GM19351 (cell line): Measurements from ENCODE around the gene DHPS.
"Not testable (repeated sequence)": the region's sequence is repeated elsewhere in the genome, so short reads cannot be mapped to it uniquely, and the experiment has no call there.

Experiments
- ATAC-seq: cut with Tn5 transposase; IDR thresholded peaks from one replicate; pipeline ENCODE4 v1.9.1; 2021; ENCODE audit warnings: mild to moderate bottlenecking, moderate library complexity; ENCODE audit not compliant: unreplicated experiment

Gene DHPS

GRCh38 chr19:12681074-12681987 lies at the start of gene DHPS:
Gene DHPS, minus strand, starts transcription at chr19:12681880. Its CDS starts 114 bp downstream, at chr19:12681766.
- ATAC-seq, result peak; percentile 66

- ATAC-seq, result no peak
Observed at GRCh38 chr19:12731337-12731736, 49.7 kb upstream of the DHPS start.

- no peak for ATAC-seq
Observed at GRCh38 chr19:12730064-12730463, 48.4 kb upstream of the DHPS start.

DNA sequence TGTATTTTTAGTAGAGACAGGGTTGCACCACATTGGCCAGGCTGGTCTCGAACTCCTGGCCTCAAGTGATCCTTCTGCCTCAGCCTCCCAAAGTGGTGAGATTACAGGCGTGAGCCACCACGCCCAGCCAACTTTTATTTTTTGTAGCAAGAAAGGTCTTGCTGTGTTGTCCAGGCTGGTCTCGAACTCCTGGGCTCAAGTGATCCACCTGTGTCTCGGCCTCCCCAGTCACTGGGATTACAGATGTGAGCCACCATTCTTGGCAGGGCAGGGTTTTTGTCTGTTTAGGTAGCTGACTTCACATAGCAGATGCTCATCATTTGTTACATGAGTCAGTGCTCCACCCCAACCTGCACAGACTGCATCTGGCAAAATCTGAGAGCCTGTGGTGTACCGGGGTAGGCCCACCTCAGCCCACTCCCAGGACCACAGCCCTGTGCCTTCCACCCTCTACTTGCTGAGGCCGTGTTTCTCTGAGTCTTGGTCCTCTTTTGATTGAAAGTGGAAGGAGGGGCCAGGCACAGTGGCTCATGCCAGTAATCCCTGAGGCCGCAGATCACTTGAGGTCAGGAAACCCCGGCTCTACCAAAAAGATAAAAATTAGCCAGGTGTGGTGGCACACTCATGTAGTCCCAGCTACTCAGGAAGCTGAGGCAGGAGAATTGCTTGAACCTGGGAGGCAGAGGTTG lies 46.2 kb upstream of the DHPS start:
- ATAC-seq, result no peak

DNA sequence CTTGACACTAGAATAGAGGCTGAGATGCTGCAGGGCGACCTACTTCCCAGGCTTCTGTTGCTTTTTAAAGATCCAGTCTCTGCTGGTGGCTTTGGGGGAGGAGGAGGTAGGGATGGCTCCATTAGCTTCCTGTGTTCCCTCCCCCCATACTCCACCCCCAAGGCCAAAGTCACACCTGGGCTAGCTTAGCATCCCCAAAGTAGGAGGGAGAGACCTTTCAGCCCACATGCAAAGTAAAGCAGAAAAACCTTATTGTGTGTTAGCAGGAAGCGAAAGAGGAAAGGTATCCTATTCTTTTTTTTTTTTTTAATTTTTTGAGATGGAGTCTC lies 45.3 kb upstream of the DHPS start:
- no peak for ATAC-seq

- not testable (repeated sequence) for ATAC-seq
Observed at GRCh38 chr19:12725612-12726011, 43.9 kb upstream of the DHPS start.

GRCh38 chr19:12723641-12724426 lies 42.2 kb upstream of the DHPS start, which contains the start of gene TNPO2:
Gene TNPO2, minus strand, starts transcription at chr19:12723932. Its CDS starts 2,955 bp downstream, at chr19:12720977.
- no peak for ATAC-seq

GRCh38 chr19:12723381-12723640 lies 41.6 kb upstream of the DHPS start:
- no peak for ATAC-seq

DNA sequence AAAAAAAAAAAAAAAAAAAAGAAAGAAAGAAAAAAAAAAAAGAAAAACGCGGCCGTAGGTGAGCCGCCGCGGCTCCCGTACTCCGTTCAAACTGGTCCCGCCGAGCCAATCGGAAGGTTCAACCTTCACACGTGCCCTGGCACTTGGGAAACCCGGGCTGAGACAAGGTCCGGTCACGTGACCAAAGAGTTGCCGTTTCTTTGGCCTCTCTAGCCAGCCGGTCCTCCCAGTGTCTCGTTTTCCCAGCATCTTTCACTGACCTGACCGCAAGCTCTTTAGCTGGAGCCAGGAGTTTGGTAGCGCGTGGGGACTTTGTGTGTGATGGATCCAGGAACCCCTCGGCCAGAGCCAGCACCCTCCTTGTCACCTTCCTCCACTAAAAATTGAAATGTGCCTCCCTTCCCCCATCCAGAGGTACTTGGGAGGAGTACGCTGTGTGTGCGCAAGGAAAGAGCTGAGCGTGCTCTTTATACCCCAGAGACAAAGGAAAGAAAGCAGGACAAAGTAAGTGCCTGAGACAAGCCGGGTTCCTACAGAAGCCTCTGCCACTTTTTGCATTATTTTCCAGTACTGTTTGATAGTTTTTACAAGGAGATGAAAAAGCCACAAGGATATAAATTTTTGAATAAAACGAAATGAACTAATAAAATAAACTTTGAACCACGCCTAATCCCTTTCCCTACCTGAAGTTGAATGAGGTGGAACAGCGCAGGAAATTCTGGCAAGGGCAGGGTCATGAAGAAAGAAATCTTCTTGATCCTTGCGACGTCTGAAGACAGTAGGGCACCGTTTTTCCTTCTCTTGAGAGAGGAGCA lies 41.1 kb upstream of the DHPS start:
- ATAC-seq, result peak; percentile 76

- ATAC-seq, result peak; percentile 29
Observed at GRCh38 chr19:12721656-12722565, 40.2 kb upstream of the DHPS start.

DNA sequence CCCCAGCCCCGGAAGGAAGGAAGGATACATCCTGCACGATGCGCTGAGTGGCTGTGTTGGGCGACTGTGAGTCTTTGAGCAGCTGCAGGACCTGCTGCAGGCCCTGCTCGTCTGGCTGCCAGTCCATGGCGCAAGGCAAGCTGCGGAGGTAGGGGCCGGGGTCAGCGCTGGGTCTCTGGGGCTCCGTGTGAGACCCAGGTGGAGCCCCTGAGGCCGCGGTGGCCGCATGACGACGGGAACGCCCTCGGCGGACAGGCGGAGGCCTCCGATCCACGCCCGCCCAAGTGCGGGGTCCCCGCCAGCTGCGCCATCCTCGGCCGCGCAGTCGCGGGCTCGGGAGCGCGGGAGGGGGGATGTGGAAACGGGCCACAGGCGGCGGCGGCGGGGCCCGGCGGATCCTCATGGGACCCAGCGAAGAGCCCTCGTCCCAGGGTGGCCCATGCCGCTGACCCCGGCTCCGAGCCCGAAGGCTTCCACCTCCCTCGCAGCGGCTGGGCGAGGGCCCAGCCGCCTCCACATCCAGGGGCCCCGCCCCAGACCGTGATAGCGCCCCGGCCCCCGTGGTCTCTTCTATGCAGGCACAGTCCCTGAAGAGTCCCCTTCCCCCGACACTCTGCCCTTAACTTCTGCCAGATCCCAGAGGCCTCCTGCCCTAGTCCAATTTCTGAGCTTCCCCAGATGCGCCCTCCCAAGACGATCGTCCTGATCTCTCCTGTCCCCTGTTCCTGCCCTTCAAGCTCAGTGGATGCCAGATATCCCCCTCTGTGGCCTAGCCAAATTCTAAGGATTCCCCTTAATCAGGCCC lies 39.4 kb upstream of the DHPS start:
- ATAC-seq, result no peak

DNA sequence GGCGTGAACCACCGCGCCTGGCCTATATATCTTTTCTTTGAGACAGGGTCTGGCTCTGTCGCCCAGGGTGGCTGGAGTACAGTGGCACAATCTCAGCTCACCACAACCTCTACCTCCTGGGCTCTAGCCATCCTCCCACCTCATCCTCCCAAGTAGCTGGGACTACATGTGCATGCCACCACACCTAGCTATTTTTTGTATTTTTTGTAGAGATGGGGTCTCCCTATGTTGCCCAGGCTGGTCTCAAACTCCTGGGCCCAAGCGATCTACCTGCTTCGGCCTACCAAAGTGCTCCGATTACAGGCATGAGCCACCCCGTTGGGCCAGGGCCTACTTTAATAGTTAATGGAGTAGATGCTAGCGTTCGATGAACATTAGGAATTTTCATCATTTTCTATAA lies 38.6 kb upstream of the DHPS start:
- ATAC-seq, result no peak

- no peak for ATAC-seq
Observed at GRCh38 chr19:12715929-12716328, 34.2 kb upstream of the DHPS start.

- ATAC-seq, result no peak
Observed at GRCh38 chr19:12715102-12715501, 33.4 kb upstream of the DHPS start.

DNA sequence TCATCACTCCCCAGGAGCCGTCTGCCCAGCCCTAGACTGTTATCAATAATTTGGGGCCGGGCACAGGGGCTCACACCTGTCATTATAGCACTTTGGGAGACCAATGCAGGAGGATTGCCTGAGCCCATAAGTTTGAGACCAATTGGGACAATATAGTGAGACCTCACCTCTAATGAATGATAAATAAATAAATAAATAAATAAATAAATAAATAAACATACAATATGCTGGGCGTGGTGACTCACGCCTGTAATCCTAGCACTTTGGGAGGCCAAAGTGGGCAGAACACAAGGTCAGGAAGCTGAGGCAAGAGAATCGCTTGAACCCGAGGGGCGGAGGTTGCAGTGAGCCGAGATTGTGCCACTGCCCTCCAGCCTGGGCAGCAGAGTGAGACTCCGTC lies 31.6 kb upstream of the DHPS start:
- not testable (repeated sequence) for ATAC-seq

GRCh38 chr19:12712077-12712476 lies 30.4 kb upstream of the DHPS start:
- not testable (repeated sequence) for ATAC-seq

- ATAC-seq, result no peak
Observed at GRCh38 chr19:12711187-12711586, 29.5 kb upstream of the DHPS start.

DNA sequence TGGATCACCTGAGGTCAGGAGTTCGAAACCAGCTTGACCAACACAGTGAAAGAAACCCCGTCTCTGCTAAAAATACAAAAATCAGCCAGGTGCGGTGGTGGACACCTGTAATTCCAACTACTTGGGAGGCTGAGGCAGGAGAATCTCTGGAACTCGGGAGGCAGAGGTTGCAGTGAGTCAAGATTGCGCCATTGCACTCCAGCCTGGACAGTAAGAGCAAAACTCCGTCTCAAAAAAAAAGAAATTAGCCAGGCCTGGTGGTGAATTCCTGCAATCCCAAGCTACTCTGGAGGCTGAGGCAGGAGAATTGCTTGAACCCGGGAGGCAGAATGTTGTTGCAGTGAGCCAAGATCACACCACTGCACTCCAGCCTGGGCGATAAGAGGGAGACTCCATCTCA lies 27.0 kb upstream of the DHPS start:
- ATAC-seq, result no peak

- ATAC-seq, result no peak
Observed at GRCh38 chr19:12706332-12706718, 24.6 kb upstream of the DHPS start.
